K562 (cell line): ENCODE measurements around the gene STK24. TPM values are rescaled to one million over a fixed set of nuclear protein-coding genes. Genes with fewer than 3 reads are reported as not detected.

Experiments used
- ATAC-seq: fragments of 200-7000 bp; cut with Tn5 transposase; 3 replicates; pipeline ENCODE4 v1.9.1; 2020; ENCODE audit warnings: moderate library complexity
- BruUV-seq: library from RNA; stranded (reverse); fragments of 400-500 nt; replicated peaks from 2 replicates; lab custom pipeline; 2021; lab: Mats Ljungman, UMichigan
- CTCF ChIA-PET: fragments of 300-600 bp; formaldehyde crosslinking; extraction: SDS; loops from one replicate; lab custom pipeline; 2021; ENCODE audit warnings: low intra/inter-chr PET ratio; lab: Yijun Ruan, JAX
- POLR2A ChIA-PET: fragments of 300-600, 350-650 bp; sonication (Branson Sonifier 250); formaldehyde crosslinking; extraction: SDS; loops from one replicate; lab custom pipeline; 2021; ENCODE audit warnings: antibody characterized with exemption, inconsistent platforms; lab: Yijun Ruan, JAX
- DNase-seq, 4 experiments: peaks; one replicate each; pipeline versions ENCODE4 v3.0.0 to v3.0.0-alpha.2; 2011 to 2018; ENCODE audit warnings: low spot score in 3 of 4, mixed read lengths in 3 of 4; ENCODE audit errors: extremely low read depth in 1 of 4
- FAIRE-seq: peaks from 2 replicates; lab custom pipeline; 2011; peaks lifted over from hg19 to GRCh38; lab: Jason Lieb, UNC
- H2AFZ ChIP-seq: 2 replicates; pipeline ENCODE4 v1.6.0; 2011; ENCODE audit warnings: low read depth, low read length, control low read depth, inconsistent platforms
- H3K27ac ChIP-seq: fragments of 200-600 bp; 3 replicates; pipeline ENCODE4 v1.8.0; 2011; ENCODE audit warnings: low read depth, mild to moderate bottlenecking, control low read depth, inconsistent platforms, low read length, moderate library complexity, mixed read lengths; ENCODE audit errors: extremely low read depth
- H3K27me3 ChIP-seq, 2 experiments: fragments of 300-600 bp in 1 of 2; 2 replicates in 1 of 2; 3 replicates in 1 of 2; pipeline versions ENCODE4 v1.6.0 to v1.8.0; 2011; ENCODE audit warnings: inconsistent platforms in 2 of 2, low read length in 2 of 2, mild to moderate bottlenecking in 1 of 2, mixed read lengths in 1 of 2, moderate library complexity in 1 of 2; ENCODE audit not compliant: control insufficient read depth in 2 of 2, insufficient read depth in 2 of 2
- H3K36me3 ChIP-seq: fragments of 300-600 bp; 3 replicates; pipeline ENCODE4 v1.8.0; 2011; ENCODE audit warnings: mild to moderate bottlenecking, low read length, inconsistent platforms; ENCODE audit not compliant: control insufficient read depth, insufficient read depth
- H3K4me1 ChIP-seq, 2 experiments: fragments of 200-600 bp in 1 of 2; replicated peaks in 1 of 2; 2 replicates in 1 of 2; 3 replicates in 1 of 2; pipeline versions ENCODE4 v1.5.1 to v1.8.0; 2011; ENCODE audit warnings: inconsistent platforms in 2 of 2, low read length in 2 of 2, mild to moderate bottlenecking in 1 of 2, mixed read lengths in 1 of 2, moderate library complexity in 1 of 2; ENCODE audit not compliant: control insufficient read depth in 2 of 2, insufficient read depth in 2 of 2
- H3K4me2 ChIP-seq: 2 replicates; pipeline ENCODE4 v1.6.1; 2011; ENCODE audit warnings: low read length, control low read depth, inconsistent platforms, mixed read lengths; ENCODE audit not compliant: insufficient read depth
- H3K4me3 ChIP-seq: fragments of 200-600 bp; sonication (generic), shearing (Covaris generic); 2 replicates; pipeline ENCODE4 v1.5.1; 2016; ENCODE audit warnings: control low read depth, inconsistent platforms
- H3K79me2 ChIP-seq: fragments of 200-600 bp; 3 replicates; pipeline ENCODE4 v1.8.0; 2011; ENCODE audit warnings: low read length, inconsistent platforms; ENCODE audit not compliant: control insufficient read depth, insufficient read depth
- H3K9ac ChIP-seq, 2 experiments: 2 replicates each; pipeline versions ENCODE4 v1.6.0 to v1.6.1; 2011; ENCODE audit warnings: low read depth in 2 of 2, low read length in 2 of 2, control low read depth in 1 of 2, inconsistent platforms in 1 of 2, mild to moderate bottlenecking in 1 of 2, mixed read lengths in 1 of 2; ENCODE audit not compliant: insufficient read depth in 1 of 2
- H3K9me1 ChIP-seq: one replicate; pipeline ENCODE4 v1.6.0; 2011; ENCODE audit warnings: inconsistent platforms, mild to moderate bottlenecking, low read length, moderate library complexity; ENCODE audit not compliant: control insufficient read depth, insufficient read depth
- H3K9me3 ChIP-seq: replicated peaks from 2 replicates; pipeline ENCODE4 v1.5.1; 2011; ENCODE audit warnings: low read depth, low read length, inconsistent platforms; ENCODE audit not compliant: control insufficient read depth, insufficient read depth
- H4K20me1 ChIP-seq: replicated peaks from 2 replicates; pipeline ENCODE4 v1.6.1; 2011; ENCODE audit warnings: low read length, inconsistent platforms, mixed read lengths; ENCODE audit not compliant: control insufficient read depth, insufficient read depth
- WGBS: fragments of 100-300 bp; shearing (Covaris generic); methylation state at CpG from one replicate; pipeline ENCODE4 v1.1.6; 2016; ENCODE audit warnings: low coverage, mixed read lengths; ENCODE audit not compliant: insufficient coverage; ENCODE audit errors: missing lambda C conversion rate; 5-methylcytosine and 5-hydroxymethylcytosine counted together
- in situ Hi-C: fragments of 300-500 bp; cut with MboI; formaldehyde crosslinking; loops from 4 replicates; pipeline ENCODE4 v1.15.0; 2018; ENCODE audit warnings: inconsistent platforms, mixed read lengths
- intact Hi-C: fragments of 100-400 bp; cut with micrococcal nuclease; formaldehyde crosslinking; loops from 2 replicates; pipeline ENCODE4 v1.14.2; 2022
- polyA plus RNA-seq, 8 experiments: library from polyadenylated mRNA; depleted of rRNA in 4 of 8; stranded (reverse) in 5 of 8; unstranded in 3 of 8; fragments of >200 nt; fragmentation: Nextera tagmentation in 2 of 8; fragmentation: Illumina TruSeq in 1 of 8; extraction: Ambion mirVana in 2 of 8; extraction: Trizol in 1 of 8; gene quantifications; 2 replicates each; pipeline versions ENCODE4 v1.2.1 to v1.2.3, GENCODE V29; 2011 to 2014; ENCODE audit warnings: inconsistent platforms in 1 of 8, missing spikeins in 1 of 8
- total RNA-seq, 7 experiments: library from RNA; depleted of rRNA in 6 of 7; stranded (reverse); fragments of >200 nt in 6 of 7; fragmentation: Illumina TruSeq in 2 of 7; extraction: Trizol in 2 of 7; gene quantifications; 2 replicates each; pipeline versions ENCODE4 v1.2.1 to v1.2.3, GENCODE V29; 2011 to 2021; ENCODE audit warnings: low replicate concordance in 1 of 7
- TF ChIP-seq, protein P1 (sequence below), 3 experiments: IDR thresholded peaks in 2 of 3; conservative IDR thresholded peaks in 1 of 3; 2 replicates each; pipeline ENCODE4 v1.5.1; 2011 to 2012; ENCODE audit warnings: low read length in 3 of 3, mild to moderate bottlenecking in 3 of 3, control low read depth in 2 of 3, improper control_type of control experiment in 1 of 3, inconsistent platforms in 1 of 3, low read depth in 1 of 3, mixed read lengths in 1 of 3, moderate library complexity in 1 of 3; ENCODE audit not compliant: insufficient read depth in 2 of 3

STK24 gene
- total and polyA plus RNA-seq, 9 of the 15 experiments (the other 6 are each of a cell fraction or from before 2014, with no cell fraction given): 3.8 to 78.4 (median 28.2) TPM

DNA sequence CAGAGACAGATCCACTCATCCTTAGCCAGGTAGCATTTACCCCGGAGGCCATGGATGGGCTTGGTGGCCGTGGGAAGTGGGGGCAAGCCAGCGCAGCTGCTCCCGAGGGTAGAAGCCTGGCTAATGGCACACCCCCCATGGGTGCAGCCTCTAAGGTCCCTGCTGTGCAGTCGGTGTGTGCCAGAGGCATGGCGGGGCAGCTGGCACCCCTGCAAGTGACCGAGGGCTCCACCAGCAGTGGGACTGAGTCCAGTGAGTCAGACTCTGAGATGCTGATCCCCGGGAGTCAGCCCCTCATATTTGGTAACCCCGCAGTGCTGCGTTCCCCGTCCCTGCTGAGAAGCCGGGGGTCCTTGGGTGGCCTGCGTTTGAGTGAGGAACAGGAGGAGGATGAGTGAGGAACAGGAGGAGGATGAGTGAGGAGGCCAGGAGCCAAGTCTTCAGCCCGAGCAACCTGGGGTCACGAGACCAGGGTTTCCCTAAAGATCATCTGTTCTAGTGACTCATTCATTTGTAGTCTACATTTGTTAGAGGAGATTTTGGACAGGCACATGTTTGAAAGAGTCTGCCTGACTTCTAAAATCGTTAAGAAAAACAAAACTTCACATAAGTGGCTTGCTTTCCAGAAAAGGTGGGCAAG, 180.7 kb downstream of the STK24 start:
- Histone ChIP-seq H3K9me1 (no peaks in the 10 kb centered on the region), H2AFZ (no peak overlapping the region), H3K27me3 (peaks cover 14 to 33% of the 10 kb centered on the region in 2 experiments; a peak in 4 of 5 replicates), H3K4me2 (no peak overlapping the region), H3K4me1 (no peaks in the 10 kb centered on the region; a peak in 1 of 5 replicates), H3K9ac (no peak overlapping the region), H3K27ac (no peak overlapping the region), H3K79me2 (no peaks in the 10 kb centered on the region), H4K20me1 (no peaks in the 10 kb centered on the region; the same call in 1 of the 2 replicates), H3K4me3 (no peak overlapping the region), H3K9me3 (no peaks in the 10 kb centered on the region), H3K36me3 (no peaks in the 10 kb centered on the region)
- intact Hi-C loops: no loop called here
- TF ChIP-seq, protein P1, sequence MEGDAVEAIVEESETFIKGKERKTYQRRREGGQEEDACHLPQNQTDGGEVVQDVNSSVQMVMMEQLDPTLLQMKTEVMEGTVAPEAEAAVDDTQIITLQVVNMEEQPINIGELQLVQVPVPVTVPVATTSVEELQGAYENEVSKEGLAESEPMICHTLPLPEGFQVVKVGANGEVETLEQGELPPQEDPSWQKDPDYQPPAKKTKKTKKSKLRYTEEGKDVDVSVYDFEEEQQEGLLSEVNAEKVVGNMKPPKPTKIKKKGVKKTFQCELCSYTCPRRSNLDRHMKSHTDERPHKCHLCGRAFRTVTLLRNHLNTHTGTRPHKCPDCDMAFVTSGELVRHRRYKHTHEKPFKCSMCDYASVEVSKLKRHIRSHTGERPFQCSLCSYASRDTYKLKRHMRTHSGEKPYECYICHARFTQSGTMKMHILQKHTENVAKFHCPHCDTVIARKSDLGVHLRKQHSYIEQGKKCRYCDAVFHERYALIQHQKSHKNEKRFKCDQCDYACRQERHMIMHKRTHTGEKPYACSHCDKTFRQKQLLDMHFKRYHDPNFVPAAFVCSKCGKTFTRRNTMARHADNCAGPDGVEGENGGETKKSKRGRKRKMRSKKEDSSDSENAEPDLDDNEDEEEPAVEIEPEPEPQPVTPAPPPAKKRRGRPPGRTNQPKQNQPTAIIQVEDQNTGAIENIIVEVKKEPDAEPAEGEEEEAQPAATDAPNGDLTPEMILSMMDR (IDR thresholded peaks at IDR 0.05 in 2 of 3, conservative IDR thresholded peaks at IDR 0.05 in 1 of 3; ENCODE audit: insufficient read depth in 2 of 3, low read depth in 1 of 3, low read length in 3 of 3): no peak
- in situ Hi-C loops: no loop called here
- ATAC-seq (no peak), FAIRE-seq (no peak), DNase-seq (no peak)
- BruUV-seq: no TSS peak
- CTCF ChIA-PET: no interaction called here
- WGBS: 1% methylated on average over 12 of the region's 16 CpGs
- POLR2A ChIA-PET: no interaction called here

Other genes starting within 250 kb of the STK24 start
- gene SLC15A1, start 175.6 kb upstream of the STK24 start, total RNA-seq (2014; rRNA removed): not detected in 2 replicates
- gene SLC15A1, start 175.6 kb upstream of the STK24 start, total RNA-seq (2014; rRNA removed; fragmentation: Illumina TruSeq; extraction: Trizol): not detected in 2 replicates
- gene SLC15A1, start 175.6 kb upstream of the STK24 start, total RNA-seq (2015; rRNA removed; fragmentation: Illumina TruSeq; extraction: Trizol): not detected in 2 replicates
- gene SLC15A1, start 175.6 kb upstream of the STK24 start, total RNA-seq (2021): not detected in 2 replicates
- not detected in 2 replicates for gene SLC15A1, start 175.6 kb upstream of the STK24 start, polyA plus RNA-seq (2011; rRNA removed)
- gene SLC15A1, start 175.6 kb upstream of the STK24 start, polyA plus RNA-seq (2014; fragmentation: Illumina TruSeq; extraction: Trizol): not detected in 2 replicates
- not detected for gene SLC15A1, start 175.6 kb upstream of the STK24 start, polyA plus RNA-seq (2014; fragmentation: Nextera tagmentation; extraction: Ambion mirVana)
- gene SLC15A1, start 175.6 kb upstream of the STK24 start, polyA plus RNA-seq (2014; rRNA removed): not detected in 2 replicates